Pancreas (tissue), 10 donors: Measurements from ENCODE around the gene RBP2. TPM values are rescaled to one million over a fixed set of nuclear protein-coding genes. Genes with fewer than 3 reads are reported as not detected.

Experiments
- ATAC-seq, 4 donors: fragments of 200-7000 bp; cut with Tn5 transposase; one replicate each; pipeline versions ENCODE4 v1.8.0 to v1.9.1; 2020; ENCODE audit warnings: mild to moderate bottlenecking in 4 of 4, moderate library complexity in 4 of 4
- DNase-seq, 6 donors: peaks; one replicate each; pipeline ENCODE4 v3.0.0-alpha.2; 2020
- FAIRE-seq: peaks from 2 replicates; lab custom pipeline; 2012; peaks lifted over from hg19 to GRCh38; lab: Jason Lieb, UNC
- H3K27ac ChIP-seq, 4 donors: fragments of 200-600 bp; sonication (generic); 1 replicate in 3 of 4; 2 replicates in 1 of 4; pipeline versions ENCODE4 v1.5.0 to v1.8.0; 2020
- H3K27me3 ChIP-seq, 4 donors: fragments of 200-600 bp; one replicate each; pipeline ENCODE4 v1.8.0; 2021
- H3K36me3 ChIP-seq, 3 donors: fragments of 200-600 bp; sonication (generic) in 1 of 3; one replicate each; pipeline versions ENCODE4 v1.5.0 to v1.8.0; 2020 to 2021
- H3K4me1 ChIP-seq, 3 donors: fragments of 200-600 bp; one replicate each; pipeline ENCODE4 v1.8.0; 2021
- H3K4me3 ChIP-seq, 4 donors: fragments of 200-600 bp; sonication (generic) in 2 of 4; one replicate each; pipeline versions ENCODE4 v1.5.0 to v1.8.0; 2020 to 2021
- H3K9me3 ChIP-seq, 4 donors: fragments of 200-600 bp; one replicate each; pipeline ENCODE4 v1.8.0; 2021
- CTCF ChIP-seq, 4 donors: fragments of 200-600 bp; sonication (generic) in 3 of 4; IDR thresholded peaks; one replicate each; pipeline versions ENCODE4 v1.5.0 to v1.8.0; 2021; ENCODE audit warnings: antibody characterized with exemption in 4 of 4
- WGBS, 2 donors: extraction: QIAGEN DNeasy Blood & Tissue Kit; methylation state at CpG; one replicate each; pipeline ENCODE4 v1.1.7; 2013; 5-methylcytosine and 5-hydroxymethylcytosine counted together
- intact Hi-C, 3 donors: fragments of 100-400 bp; cut with DNase I; formaldehyde crosslinking; loops; one replicate each; pipeline versions ENCODE4 v1.11.1 to v1.14.2; 2022
- polyA plus RNA-seq, 2 donors: library from polyadenylated mRNA; stranded (reverse); fragments of 200-250 nt; gene quantifications; one replicate each; pipeline ENCODE4 v1.2.3, GENCODE V29; 2013
- total RNA-seq, 6 donors: library from RNA; stranded (reverse); fragmentation: NEBNext Ultra II Directional in 4 of 6; extraction: Animal tissue kit (Norgen Biotek cat#: 25700) in 4 of 6; gene quantifications; one replicate each; pipeline versions ENCODE4 v1.2.1 to v1.2.4, GENCODE V29; 2021 to 2023
- donor health status: healthy with polysubstance abuse.
- donor health status: DM: no; HTN: no; CAD: no; lungs with moderate emphysema.
- donor health status: DM: no; HTN: no; CAD: no.
- donor health status: control.
- donor health status: control.
- donor health status: Bipolar disorder and iron deficiency.
- donor health status: DM: yes; HTN: yes; CAD: no.
- donor health status: DM: no; HTN: no; CAD: no.
- donor health status: DM: no; HTN: no; CAD: no.
- donor health status: DM: yes; HTN: yes; CAD: no.

The RBP2 gene
- total and polyA plus RNA-seq, 8 donors = 0.38 to 7.5 (median 1.4) TPM; not detected in 3

DNA sequence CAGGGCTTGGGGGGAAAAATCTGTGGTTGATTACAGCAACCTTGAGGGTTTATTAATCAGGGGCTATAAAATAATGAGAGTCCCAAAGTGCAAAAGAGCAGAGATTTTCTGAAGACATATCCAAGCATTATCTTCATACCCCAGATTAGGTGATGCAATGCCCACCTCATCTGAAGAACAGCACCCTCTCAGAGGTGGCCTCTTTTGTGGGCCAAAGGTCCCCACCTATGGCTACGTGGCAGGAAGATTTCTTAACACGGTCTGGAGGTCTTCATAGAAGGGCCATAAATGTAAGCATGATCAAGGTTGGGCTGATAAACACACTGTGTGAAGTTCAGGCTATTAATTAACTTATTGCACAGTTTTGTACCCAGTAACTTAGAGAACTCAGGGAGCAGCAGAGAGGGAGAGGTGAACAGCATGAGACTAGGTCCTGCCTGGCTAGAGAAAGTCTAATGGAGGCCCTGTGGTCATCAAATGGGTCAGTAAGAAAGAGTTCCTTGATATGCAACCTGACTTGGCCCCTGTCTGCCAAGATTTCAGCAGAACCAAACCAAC, 29.6 kb upstream of the RBP2 start:
- Histone ChIP-seq H3K27ac (no peak overlapping the region), H3K27me3 (no peaks in the 10 kb centered on the region), H3K4me1 (peaks cover 0 to 4% (median 0%) of the 10 kb centered on the region in 3 donors), H3K9me3 (no peaks in the 10 kb centered on the region), H3K36me3 (no peaks in the 10 kb centered on the region), H3K4me3 (no peak overlapping the region)
- ATAC-seq (peak in 3 of 4 donors; percentile 34 to 68 (median 35)), FAIRE-seq (no peak), DNase-seq (no peak)
- WGBS, 2 donors = 30 to 37% methylated on average over 2 of the region's 2 CpGs
- no peak for TF ChIP-seq CTCF (IDR thresholded peaks at IDR 0.05)
- intact Hi-C loops = no loop called here

DNA sequence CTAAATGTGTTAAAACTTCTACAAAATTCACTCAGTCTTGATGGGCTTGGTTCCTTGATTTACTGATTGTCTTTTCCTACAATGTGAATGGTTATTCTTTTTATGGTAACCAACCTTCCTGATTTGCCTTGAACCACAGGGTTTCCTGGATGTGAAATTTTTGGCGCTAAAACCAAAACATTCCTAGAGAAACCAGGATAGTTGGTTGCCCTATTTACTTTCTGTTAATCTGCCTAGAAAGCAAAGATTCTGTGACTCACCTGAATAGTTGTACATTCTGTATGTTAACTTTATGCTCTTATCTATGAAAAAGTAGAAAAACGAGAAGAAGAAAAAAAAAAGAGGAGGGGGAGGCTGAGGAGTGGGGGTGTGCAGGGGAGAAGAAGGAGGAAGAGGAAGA, 23.2 kb upstream of the RBP2 start:
- no peak for FAIRE-seq
- intact Hi-C loops = no loop called here

GRCh38 chr3:139493826-139494385, 17.6 kb upstream of the RBP2 start:
- FAIRE-seq = no peak
- intact Hi-C loops = no loop called here
- WGBS, 2 donors = 87 to 96% methylated on average over 6 of the region's 6 CpGs

More for the DNA sequence above, 23.2 kb upstream of the RBP2 start:
- Histone ChIP-seq H3K27me3 (no peaks in the 10 kb centered on the region), H3K9me3 (no peaks in the 10 kb centered on the region), H3K36me3 (no peaks in the 10 kb centered on the region), H3K4me1 (no peaks in the 10 kb centered on the region), H3K4me3 (no peak overlapping the region), H3K27ac (no peak overlapping the region)
- no peak for DNase-seq
- no peak for TF ChIP-seq CTCF (IDR thresholded peaks at IDR 0.05)
- ATAC-seq = no peak
- 59 to 60% methylated on average over 2 of the region's 2 CpGs for WGBS, 2 donors

GRCh38 chr3:139491966-139492365, 15.7 kb upstream of the RBP2 start:
- H3K27ac ChIP-seq = peak overlapping the region in 2 of 4 donors; percentile 35 to 68
- H3K36me3 ChIP-seq = no peaks in the 10 kb centered on the region
- H3K4me3 ChIP-seq = no peak overlapping the region
- ATAC-seq (peak in 1 of 4 donors; percentile 11), FAIRE-seq (no peak), DNase-seq (no peak)
- no peak for TF ChIP-seq CTCF (IDR thresholded peaks at IDR 0.05)
- intact Hi-C loops = no loop called here
- H3K27me3 ChIP-seq = no peaks in the 10 kb centered on the region
- WGBS, 2 donors = 76 to 84% methylated on average over 1 of the region's 1 CpG
- H3K9me3 ChIP-seq = no peaks in the 10 kb centered on the region
- H3K4me1 ChIP-seq = peaks cover 0 to 11% (median 0%) of the 10 kb centered on the region in 3 donors

More at GRCh38 chr3:139493826-139494385, 17.6 kb upstream of the RBP2 start:
- Histone ChIP-seq H3K9me3 (no peaks in the 10 kb centered on the region), H3K36me3 (no peaks in the 10 kb centered on the region), H3K4me3 (no peak overlapping the region), H3K4me1 (peaks cover 0 to 11% (median 0%) of the 10 kb centered on the region in 3 donors), H3K27ac (no peak overlapping the region), H3K27me3 (no peaks in the 10 kb centered on the region)
- no peak for TF ChIP-seq CTCF (IDR thresholded peaks at IDR 0.05)
- DNase-seq (no peak), ATAC-seq (no peak)
